Measurements from ENCODE around the gene SVIL. TPM values are rescaled to one million over a fixed set of nuclear protein-coding genes. Genes with fewer than 3 reads are reported as not detected.

SVIL gene
- polyA plus RNA-seq, 1 donor (not counting 4 experiments of a cell fraction or from before 2014, with no cell fraction given) = 16.2 TPM

GRCh38 chr10:29595636-29596225 lies 39.0 kb downstream of the SVIL start:
- Histone ChIP-seq H3K4me3 (ENCODE audit: control insufficient read depth in 2 of 3, extremely low read depth in 1 of 3, insufficient read depth in 2 of 3, low read depth in 1 of 3, low read length in 3 of 3) (no peak overlapping the region), H3K79me2 (ENCODE audit: control insufficient read depth, insufficient read depth, low read length) (peaks cover 7% of the 10 kb centered on the region), H4K20me1 (ENCODE audit: control insufficient read depth, extremely low read depth, insufficient read depth, low read length) (no peaks in the 10 kb centered on the region), H3K9me1 (ENCODE audit: control insufficient read depth, extremely low read depth, insufficient read depth, low read length) (no peaks in the 10 kb centered on the region), H3K9ac (ENCODE audit: control insufficient read depth, extremely low read depth, insufficient read depth, low read length) (no peak overlapping the region), H3K4me1 (ENCODE audit: control insufficient read depth, extremely low read depth, insufficient read depth, low read length) (peaks cover 21% of the 10 kb centered on the region), H3K27me3 (ENCODE audit: control insufficient read depth, extremely low read depth, insufficient read depth, low read length) (no peaks in the 10 kb centered on the region), H2AFZ (ENCODE audit: control insufficient read depth, low read length) (no peak overlapping the region), H3K9me3 (ENCODE audit: control insufficient read depth, low read depth, low read length) (no peaks in the 10 kb centered on the region), H3K36me3 (ENCODE audit: control insufficient read depth in 2 of 2, extremely low read depth in 1 of 2, insufficient read depth in 2 of 2, low read length in 2 of 2) (peaks cover 0 to 4% of the 10 kb centered on the region in 2 experiments), H3K4me2 (ENCODE audit: control insufficient read depth, extremely low read depth, insufficient read depth, low read depth, low read length) (no peak overlapping the region), H3K27ac (ENCODE audit: control insufficient read depth, insufficient read depth, low read length) (no peak overlapping the region)
- DNase-seq (ENCODE audit: low read depth, low spot score) (no peak), FAIRE-seq (no peak)
- dilution Hi-C loops (cut with MboI; ENCODE audit: extremely low pct_ligation_motif_present, low sequenced_read_pairs) = no loop called here
- TF ChIP-seq EZH2 (IDR thresholded peaks at IDR 0.05; ENCODE audit: low read length) (no peak), CTCF (optimal IDR thresholded peaks at IDR 0.05 in 1 of 3, IDR thresholded peaks at IDR 0.05 in 1 of 3, conservative IDR thresholded peaks at IDR 0.05 in 1 of 3; ENCODE audit: extremely low read depth in 1 of 3, insufficient read depth in 2 of 3, low read length in 3 of 3) (no peak)

- H4K20me1 ChIP-seq (ENCODE audit: control insufficient read depth, extremely low read depth, insufficient read depth, low read length) = no peaks in the 10 kb centered on the region
- dilution Hi-C loops (cut with MboI; ENCODE audit: extremely low pct_ligation_motif_present, low sequenced_read_pairs) = no loop called here
- H3K9me3 ChIP-seq (ENCODE audit: control insufficient read depth, low read depth, low read length) = no peaks in the 10 kb centered on the region
- peaks cover 15% of the 10 kb centered on the region for H3K4me1 ChIP-seq (ENCODE audit: control insufficient read depth, extremely low read depth, insufficient read depth, low read length)
- peaks cover 0 to 4% of the 10 kb centered on the region in 2 experiments for H3K36me3 ChIP-seq (ENCODE audit: control insufficient read depth in 2 of 2, extremely low read depth in 1 of 2, insufficient read depth in 2 of 2, low read length in 2 of 2)
- no peaks in the 10 kb centered on the region for H3K9me1 ChIP-seq (ENCODE audit: control insufficient read depth, extremely low read depth, insufficient read depth, low read length)
- TF ChIP-seq CTCF (optimal IDR thresholded peaks at IDR 0.05 in 1 of 3, IDR thresholded peaks at IDR 0.05 in 1 of 3, conservative IDR thresholded peaks at IDR 0.05 in 1 of 3; ENCODE audit: extremely low read depth in 1 of 3, insufficient read depth in 2 of 3, low read length in 3 of 3) = no peak
- no peak for TF ChIP-seq EZH2 (IDR thresholded peaks at IDR 0.05; ENCODE audit: low read length)
- H3K27me3 ChIP-seq (ENCODE audit: control insufficient read depth, extremely low read depth, insufficient read depth, low read length) = no peaks in the 10 kb centered on the region
- H3K4me2 ChIP-seq (ENCODE audit: control insufficient read depth, extremely low read depth, insufficient read depth, low read depth, low read length) = no peak overlapping the region
- peaks cover 7% of the 10 kb centered on the region for H3K79me2 ChIP-seq (ENCODE audit: control insufficient read depth, insufficient read depth, low read length)
- no peak overlapping the region for H3K4me3 ChIP-seq (ENCODE audit: control insufficient read depth in 2 of 3, extremely low read depth in 1 of 3, insufficient read depth in 2 of 3, low read depth in 1 of 3, low read length in 3 of 3)
- FAIRE-seq = no peak
- no peak overlapping the region for H3K27ac ChIP-seq (ENCODE audit: control insufficient read depth, insufficient read depth, low read length)
- no peak for DNase-seq (ENCODE audit: low read depth, low spot score)
- no peak overlapping the region for H3K9ac ChIP-seq (ENCODE audit: control insufficient read depth, extremely low read depth, insufficient read depth, low read length)
- H2AFZ ChIP-seq (ENCODE audit: control insufficient read depth, low read length) = no peak overlapping the region
Observed at GRCh38 chr10:29595146-29595545, 39.6 kb downstream of the SVIL start.

All from keratinocyte (primary cell).